ENCODE results near the gene TIGD1.
A peak's percentile ranks its signal among the peaks of the same experiment; 100 is the strongest.

The TIGD1 gene

GRCh38 chr2:232524771-232525170, 25.6 kb downstream of the TIGD1 start:
- Mint-ChIP-seq H3K27ac (no peak overlapping the region), H3K36me3 (peaks cover 5% of the 10 kb centered on the region), H3K4me1 (peaks cover 25% of the 10 kb centered on the region), H3K4me3 (peak overlapping the region; percentile 30), H3K9me3 (no peaks in the 10 kb centered on the region)
- no peak for DNase-seq (ENCODE audit: low spot score in 2 of 2)
- no peak for ATAC-seq

GRCh38 chr2:232523682-232524597, 26.4 kb downstream of the TIGD1 start:
- Mint-ChIP-seq H3K9me3 (no peaks in the 10 kb centered on the region), H3K27ac (no peak overlapping the region), H3K36me3 (peaks cover 5% of the 10 kb centered on the region), H3K4me3 (peak overlapping the region; percentile 30), H3K4me1 (peaks cover 21% of the 10 kb centered on the region)
- DNase-seq (ENCODE audit: low spot score in 2 of 2) (peak in 1 of 2 donors; percentile 59), ATAC-seq (peak; percentile 38)

- ATAC-seq (no peak), DNase-seq (ENCODE audit: low spot score in 2 of 2) (peak in 1 of 2 donors; percentile 61)
- peaks cover 5% of the 10 kb centered on the region for H3K36me3 Mint-ChIP-seq
- H3K27ac Mint-ChIP-seq = no peak overlapping the region
- H3K9me3 Mint-ChIP-seq = no peaks in the 10 kb centered on the region
- H3K4me3 Mint-ChIP-seq = peak overlapping the region; percentile 47
- H3K4me1 Mint-ChIP-seq = peaks cover 15% of the 10 kb centered on the region
Measured at GRCh38 chr2:232523402-232523681, 27.0 kb downstream of the TIGD1 start.

GRCh38 chr2:232522623-232523401, 27.5 kb downstream of the TIGD1 start:
- no peak for ATAC-seq
- no peaks in the 10 kb centered on the region for H3K9me3 Mint-ChIP-seq

GRCh38 chr2:232521959-232522622, 28.3 kb downstream of the TIGD1 start:
- DNase-seq (ENCODE audit: low spot score in 2 of 2) = peak; percentile 80 to 88
- Mint-ChIP-seq H3K27ac (no peak overlapping the region), H3K9me3 (no peaks in the 10 kb centered on the region), H3K4me1 (peaks cover 11% of the 10 kb centered on the region), H3K36me3 (peaks cover 5% of the 10 kb centered on the region), H3K4me3 (peak overlapping the region; percentile 53)
- ATAC-seq = peak; percentile 67

More at GRCh38 chr2:232522623-232523401, 27.5 kb downstream of the TIGD1 start:
- no peak overlapping the region for H3K27ac Mint-ChIP-seq
- H3K36me3 Mint-ChIP-seq = peaks cover 5% of the 10 kb centered on the region
- H3K4me3 Mint-ChIP-seq = peak overlapping the region; percentile 47
- peaks cover 11% of the 10 kb centered on the region for H3K4me1 Mint-ChIP-seq
- DNase-seq (ENCODE audit: low spot score in 2 of 2) = no peak

GRCh38 chr2:232521098-232521497, 29.3 kb downstream of the TIGD1 start:
- H3K27ac Mint-ChIP-seq = no peak overlapping the region
- H3K36me3 Mint-ChIP-seq = peaks cover 5% of the 10 kb centered on the region
- H3K4me3 Mint-ChIP-seq = peak overlapping the region; percentile 53

GRCh38 chr2:232520489-232520888, 29.9 kb downstream of the TIGD1 start:
- DNase-seq (ENCODE audit: low spot score in 2 of 2) = no peak
- Mint-ChIP-seq H3K36me3 (peaks cover 5% of the 10 kb centered on the region), H3K27ac (no peak overlapping the region), H3K4me3 (no peak overlapping the region), H3K9me3 (no peaks in the 10 kb centered on the region), H3K4me1 (peaks cover 11% of the 10 kb centered on the region)
- no peak for ATAC-seq

More at GRCh38 chr2:232521098-232521497, 29.3 kb downstream of the TIGD1 start:
- DNase-seq (ENCODE audit: low spot score in 2 of 2) (no peak), ATAC-seq (no peak)
- peaks cover 11% of the 10 kb centered on the region for H3K4me1 Mint-ChIP-seq
- no peaks in the 10 kb centered on the region for H3K9me3 Mint-ChIP-seq

GRCh38 chr2:232519581-232520438, 30.5 kb downstream of the TIGD1 start, which contains the start of gene PRSS56:
Gene PRSS56 (plus strand): TSS chr2:232520388. CDS start chr2:232520599, 211 bp downstream.
- H3K4me1 Mint-ChIP-seq = peaks cover 11% of the 10 kb centered on the region
- DNase-seq (ENCODE audit: low spot score in 2 of 2) = no peak
- peaks cover 5% of the 10 kb centered on the region for H3K36me3 Mint-ChIP-seq
- H3K27ac Mint-ChIP-seq = no peak within 1 kb of the TSS
- H3K9me3 Mint-ChIP-seq = no peaks in the 10 kb centered on the region
- ATAC-seq = no peak
- peak within 1 kb of the TSS; percentile 53 for H3K4me3 Mint-ChIP-seq

- H3K4me3 Mint-ChIP-seq = no peak overlapping the region
- ATAC-seq (no peak), DNase-seq (ENCODE audit: low spot score in 2 of 2) (no peak)
- no peak overlapping the region for H3K27ac Mint-ChIP-seq
- peaks cover 11% of the 10 kb centered on the region for H3K4me1 Mint-ChIP-seq
- no peaks in the 10 kb centered on the region for H3K9me3 Mint-ChIP-seq
- peaks cover 5% of the 10 kb centered on the region for H3K36me3 Mint-ChIP-seq
Measured at GRCh38 chr2:232518844-232519243, 31.5 kb downstream of the TIGD1 start.

GRCh38 chr2:232516551-232516950, 33.8 kb downstream of the TIGD1 start:
- DNase-seq (ENCODE audit: low spot score in 2 of 2) (no peak), ATAC-seq (no peak)
- peaks cover 4% of the 10 kb centered on the region for H3K4me1 Mint-ChIP-seq
- peaks cover 4% of the 10 kb centered on the region for H3K36me3 Mint-ChIP-seq
- H3K4me3 Mint-ChIP-seq = no peak overlapping the region
- H3K27ac Mint-ChIP-seq = no peak overlapping the region
- no peaks in the 10 kb centered on the region for H3K9me3 Mint-ChIP-seq

- Mint-ChIP-seq H3K9me3 (no peaks in the 10 kb centered on the region), H3K36me3 (no peaks in the 10 kb centered on the region), H3K27ac (no peak overlapping the region), H3K4me3 (no peak overlapping the region), H3K4me1 (no peaks in the 10 kb centered on the region)
- ATAC-seq = no peak
- DNase-seq (ENCODE audit: low spot score in 2 of 2) = no peak
Measured at GRCh38 chr2:232515639-232516038, 34.7 kb downstream of the TIGD1 start.

- Mint-ChIP-seq H3K27ac (no peak overlapping the region), H3K4me3 (no peak overlapping the region)
Measured at GRCh38 chr2:232513353-232513752, 37.0 kb downstream of the TIGD1 start.

GRCh38 chr2:232512602-232513001, 37.8 kb downstream of the TIGD1 start:
- ATAC-seq = no peak
- no peak overlapping the region for H3K4me3 Mint-ChIP-seq
- no peak overlapping the region for H3K27ac Mint-ChIP-seq
- no peaks in the 10 kb centered on the region for H3K9me3 Mint-ChIP-seq
- DNase-seq (ENCODE audit: low spot score in 2 of 2) = no peak
- no peaks in the 10 kb centered on the region for H3K36me3 Mint-ChIP-seq
- H3K4me1 Mint-ChIP-seq = no peaks in the 10 kb centered on the region

More at GRCh38 chr2:232513353-232513752, 37.0 kb downstream of the TIGD1 start:
- Mint-ChIP-seq H3K4me1 (no peaks in the 10 kb centered on the region), H3K36me3 (no peaks in the 10 kb centered on the region), H3K9me3 (no peaks in the 10 kb centered on the region)
- ATAC-seq (no peak), DNase-seq (ENCODE audit: low spot score in 2 of 2) (no peak)

GRCh38 chr2:232511336-232511890, 38.9 kb downstream of the TIGD1 start:
- Mint-ChIP-seq H3K9me3 (no peaks in the 10 kb centered on the region), H3K36me3 (no peaks in the 10 kb centered on the region), H3K4me1 (no peaks in the 10 kb centered on the region), H3K4me3 (no peak overlapping the region), H3K27ac (no peak overlapping the region)
- DNase-seq (ENCODE audit: low spot score in 2 of 2) (no peak), ATAC-seq (no peak)
